SK-N-SH (cell line): Measurements from ENCODE around the gene PAFAH1B1. TPM values are rescaled to one million over a fixed set of nuclear protein-coding genes. Genes with fewer than 3 reads are reported as not detected.

Experiments used
- CTCF ChIA-PET: fragments of 300-600, 350-600 bp; formaldehyde crosslinking; extraction: SDS; loops from one replicate; lab custom pipeline; 2021; lab: Yijun Ruan, JAX
- POLR2A ChIA-PET: fragments of 350-600 bp; sonication (Branson Sonifier 250); formaldehyde crosslinking; extraction: SDS; loops from one replicate; lab custom pipeline; 2020; ENCODE audit warnings: antibody characterized with exemption, inconsistent platforms; lab: Yijun Ruan, JAX
- DNase-seq: peaks from one replicate; pipeline ENCODE4 v3.0.0; 2012
- H2AFZ ChIP-seq: fragments of 200-600 bp; sonication (generic); 2 replicates; pipeline ENCODE4 v1.8.1; 2016; ENCODE audit warnings: antibody characterized with exemption, mild to moderate bottlenecking, low read depth
- H3F3A ChIP-seq: fragments of 200-600 bp; sonication (generic); replicated peaks from 2 replicates; pipeline ENCODE3; 2016; ENCODE audit warnings: antibody characterized with exemption, mild to moderate bottlenecking; ENCODE audit not compliant: insufficient read depth
- H3K27ac ChIP-seq, 2 experiments: fragments of 200-500 bp in 1 of 2; fragments of 200-600 bp in 1 of 2; sonication (Bioruptor generic) in 1 of 2; sonication (generic), shearing (Covaris generic) in 1 of 2; 2 replicates each; pipeline versions ENCODE4 v1.5.1 to v1.6.1; 2014 to 2016; ENCODE audit warnings: low read depth in 2 of 2, inconsistent platforms in 1 of 2, low read length in 1 of 2, mild to moderate bottlenecking in 1 of 2, mixed read lengths in 1 of 2
- H3K27me3 ChIP-seq: fragments of 200-600 bp; sonication (generic), shearing (Covaris generic); 2 replicates; pipeline ENCODE4 v1.6.1; 2016; ENCODE audit warnings: mixed run types; ENCODE audit not compliant: insufficient read depth
- H3K36me3 ChIP-seq, 2 experiments: fragments of 200-500 bp in 1 of 2; fragments of 200-600 bp in 1 of 2; sonication (Bioruptor generic) in 1 of 2; sonication (generic) in 1 of 2; replicated peaks in 1 of 2; 2 replicates each; pipeline versions ENCODE3 to v1.5.1; 2014 to 2016; ENCODE audit warnings: low read length in 1 of 2, mild to moderate bottlenecking in 1 of 2; ENCODE audit not compliant: insufficient read depth in 2 of 2, control insufficient read depth in 1 of 2
- H3K4me1 ChIP-seq, 2 experiments: fragments of 200-500 bp in 1 of 2; fragments of 200-600 bp in 1 of 2; sonication (Bioruptor generic) in 1 of 2; sonication (generic), shearing (Covaris generic) in 1 of 2; 2 replicates each; pipeline versions ENCODE4 v1.5.1 to v1.6.1; 2014 to 2016; ENCODE audit warnings: low read depth in 1 of 2, low read length in 1 of 2, mixed run types in 1 of 2; ENCODE audit not compliant: insufficient read depth in 2 of 2, control insufficient read depth in 1 of 2
- H3K4me2 ChIP-seq: fragments of 200-600 bp; sonication (generic), shearing (Covaris generic); 2 replicates; pipeline ENCODE4 v1.6.1; 2017; ENCODE audit warnings: mixed run types
- H3K4me3 ChIP-seq, 2 experiments: fragments of 200-500 bp in 1 of 2; fragments of 200-600 bp in 1 of 2; sonication (Bioruptor generic) in 1 of 2; sonication (generic), shearing (Covaris generic) in 1 of 2; 2 replicates each; pipeline versions ENCODE4 v1.5.1 to v1.8.1; 2014 to 2016; ENCODE audit warnings: low read depth in 2 of 2, inconsistent platforms in 1 of 2, low read length in 1 of 2, mild to moderate bottlenecking in 1 of 2, mixed read lengths in 1 of 2, moderate library complexity in 1 of 2
- H3K79me2 ChIP-seq: fragments of 200-600 bp; sonication (generic); 2 replicates; pipeline ENCODE4 v1.8.1; 2017; ENCODE audit warnings: mild to moderate bottlenecking; ENCODE audit not compliant: insufficient read depth
- H3K9ac ChIP-seq: fragments of 200-600 bp; sonication (generic); 2 replicates; pipeline ENCODE4 v1.6.1; 2017; ENCODE audit warnings: mixed run types
- H3K9me2 ChIP-seq: fragments of 200-600 bp; sonication (generic); 2 replicates; pipeline ENCODE4 v1.6.1; 2017; ENCODE audit warnings: mixed run types
- H3K9me3 ChIP-seq: fragments of 200-600 bp; sonication (generic); 2 replicates; pipeline ENCODE4 v1.6.1; 2017; ENCODE audit warnings: mixed run types, mild to moderate bottlenecking, moderate library complexity
- H4K20me1 ChIP-seq: fragments of 200-600 bp; sonication (generic); 2 replicates; pipeline ENCODE4 v1.6.1; 2017; ENCODE audit warnings: mild to moderate bottlenecking, mixed run types; ENCODE audit not compliant: insufficient read depth
- CHD2 ChIP-seq: fragments of 150-350 bp; IDR thresholded peaks from 2 replicates; pipeline ENCODE4 v1.6.1; 2018; ENCODE audit warnings: low read length; ENCODE audit not compliant: partially characterized antibody
- CTCF ChIP-seq: fragments of 200-600 bp; sonication (generic); IDR thresholded peaks from 2 replicates; pipeline ENCODE4 v1.6.1; 2017; ENCODE audit warnings: antibody characterized with exemption, mild to moderate bottlenecking, moderate library complexity
- EP300 ChIP-seq, 2 experiments: IDR thresholded peaks; 2 replicates each; pipeline versions ENCODE4 v1.4.0 to v1.6.1; 2012; ENCODE audit warnings: borderline replicate concordance in 1 of 2, low read depth in 1 of 2, low read length in 1 of 2
- FOXJ3 ChIP-seq: sonication (generic); formaldehyde crosslinking; IDR thresholded peaks from 2 replicates; pipeline ENCODE4 v1.5.1; 2020; ENCODE audit warnings: mild to moderate bottlenecking, missing genetic modification reagents
- FOXM1 ChIP-seq: IDR thresholded peaks from 2 replicates; pipeline ENCODE4 v1.4.0; 2012; ENCODE audit warnings: low read depth, mild to moderate bottlenecking
- GABPA ChIP-seq: IDR thresholded peaks from 2 replicates; pipeline ENCODE4 v1.4.0; 2012; ENCODE audit warnings: low read depth, mild to moderate bottlenecking
- GATA2 ChIP-seq: sonication (generic); formaldehyde crosslinking; IDR thresholded peaks from 2 replicates; pipeline ENCODE4 v1.5.0; 2020; ENCODE audit warnings: mild to moderate bottlenecking, missing genetic modification reagents
- MXI1 ChIP-seq: IDR thresholded peaks from 2 replicates; pipeline ENCODE4 v1.6.1; 2012; ENCODE audit warnings: mild to moderate bottlenecking, low read depth, low read length, improper control_type of control experiment
- NFIC ChIP-seq: IDR thresholded peaks from 2 replicates; pipeline ENCODE4 v1.4.0; 2012; ENCODE audit warnings: borderline replicate concordance
- POLR2AphosphoS5 ChIP-seq: IDR thresholded peaks from 2 replicates; pipeline ENCODE4 v1.6.1; 2012; ENCODE audit warnings: low read depth, low read length
- RAD21 ChIP-seq: IDR thresholded peaks from 2 replicates; pipeline ENCODE4 v1.6.1; 2012; ENCODE audit warnings: mild to moderate bottlenecking, low read length
- RCOR1 ChIP-seq: fragments of 150-350 bp; IDR thresholded peaks from 2 replicates; pipeline ENCODE4 v1.6.1; 2017; ENCODE audit warnings: antibody characterized with exemption, low read length
- RXRA ChIP-seq: IDR thresholded peaks from 2 replicates; pipeline ENCODE4 v1.4.0; 2012; ENCODE audit warnings: low read depth, mild to moderate bottlenecking, borderline replicate concordance
- SIN3A ChIP-seq: IDR thresholded peaks from 2 replicates; pipeline ENCODE4 v1.6.1; 2012; ENCODE audit warnings: low read depth, mild to moderate bottlenecking, low read length, moderate library complexity, borderline replicate concordance
- SMC3 ChIP-seq: IDR thresholded peaks from 2 replicates; pipeline ENCODE4 v1.6.1; 2012; ENCODE audit warnings: low read depth, low read length, improper control_type of control experiment
- TAF1 ChIP-seq: IDR thresholded peaks from 2 replicates; pipeline ENCODE4 v1.6.1; 2012; ENCODE audit warnings: low read depth, mild to moderate bottlenecking, low read length, moderate library complexity, borderline replicate concordance
- YY1 ChIP-seq: IDR thresholded peaks from 2 replicates; pipeline ENCODE4 v1.4.0; 2012; ENCODE audit warnings: low read depth, mild to moderate bottlenecking
- WGBS: methylation state at CpG from one replicate; pipeline ENCODE4 v1.1.6; 2017; ENCODE audit warnings: low lambda C conversion rate; 5-methylcytosine and 5-hydroxymethylcytosine counted together
- polyA plus RNA-seq, 3 experiments: library from polyadenylated mRNA; depleted of rRNA; stranded (reverse); fragments of >200 nt; gene quantifications; 2 replicates each; pipeline ENCODE4 v1.2.3, GENCODE V29; 2012
- TF ChIP-seq, protein P1 (sequence below): fragments of 150-350 bp; IDR thresholded peaks from 2 replicates; pipeline ENCODE4 v1.6.1; 2017; ENCODE audit warnings: antibody characterized with exemption, low read length, low read depth, borderline replicate concordance
- TF ChIP-seq, protein P2 (sequence below): IDR thresholded peaks from 2 replicates; pipeline ENCODE4 v1.4.0; 2012; ENCODE audit warnings: low read depth
- TF ChIP-seq, protein P3 (sequence below): IDR thresholded peaks from 2 replicates; pipeline ENCODE4 v1.4.0; 2012; ENCODE audit warnings: low read depth, borderline replicate concordance

The PAFAH1B1 gene
- polyA plus RNA-seq, 1 of the 3 experiments (the other 2 are of a cell fraction) = 37.3 TPM

GRCh38 chr17:2722611-2723010, 129.2 kb downstream of the PAFAH1B1 start:
- Histone ChIP-seq H3K27me3 (no peaks in the 10 kb centered on the region), H3K4me2 (no peak overlapping the region), H3F3A (no peaks in the 10 kb centered on the region), H4K20me1 (no peaks in the 10 kb centered on the region), H3K9me3 (no peaks in the 10 kb centered on the region), H3K9me2 (no peaks in the 10 kb centered on the region), H3K9ac (no peak overlapping the region), H3K4me1 (no peaks in the 10 kb centered on the region), H3K4me3 (no peak overlapping the region), H3K36me3 (no peaks in the 10 kb centered on the region), H3K27ac (no peak overlapping the region), H2AFZ (no peak overlapping the region), H3K79me2 (no peaks in the 10 kb centered on the region)
- 72% methylated on average over 10 of the region's 10 CpGs for WGBS
- TF ChIP-seq RXRA (no peak), CHD2 (no peak), CTCF (no peak), FOXJ3 (no peak), GABPA (no peak), EP300 (IDR thresholded peaks at IDR 0.05; ENCODE audit: borderline replicate concordance in 1 of 2, low read depth in 1 of 2, low read length in 1 of 2) (no peak), RCOR1 (no peak), POLR2AphosphoS5 (no peak), YY1 (no peak), GATA2 (CRISPR knock-in tag) (no peak), SMC3 (no peak), FOXM1 (no peak), SIN3A (no peak), RAD21 (no peak), TAF1 (no peak), NFIC (no peak), MXI1 (no peak)
- TF ChIP-seq, protein P1, sequence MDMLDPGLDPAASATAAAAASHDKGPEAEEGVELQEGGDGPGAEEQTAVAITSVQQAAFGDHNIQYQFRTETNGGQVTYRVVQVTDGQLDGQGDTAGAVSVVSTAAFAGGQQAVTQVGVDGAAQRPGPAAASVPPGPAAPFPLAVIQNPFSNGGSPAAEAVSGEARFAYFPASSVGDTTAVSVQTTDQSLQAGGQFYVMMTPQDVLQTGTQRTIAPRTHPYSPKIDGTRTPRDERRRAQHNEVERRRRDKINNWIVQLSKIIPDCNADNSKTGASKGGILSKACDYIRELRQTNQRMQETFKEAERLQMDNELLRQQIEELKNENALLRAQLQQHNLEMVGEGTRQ = no peak
- TF ChIP-seq, protein P2, sequence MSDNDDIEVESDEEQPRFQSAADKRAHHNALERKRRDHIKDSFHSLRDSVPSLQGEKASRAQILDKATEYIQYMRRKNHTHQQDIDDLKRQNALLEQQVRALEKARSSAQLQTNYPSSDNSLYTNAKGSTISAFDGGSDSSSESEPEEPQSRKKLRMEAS = no peak
- TF ChIP-seq, protein P3, sequence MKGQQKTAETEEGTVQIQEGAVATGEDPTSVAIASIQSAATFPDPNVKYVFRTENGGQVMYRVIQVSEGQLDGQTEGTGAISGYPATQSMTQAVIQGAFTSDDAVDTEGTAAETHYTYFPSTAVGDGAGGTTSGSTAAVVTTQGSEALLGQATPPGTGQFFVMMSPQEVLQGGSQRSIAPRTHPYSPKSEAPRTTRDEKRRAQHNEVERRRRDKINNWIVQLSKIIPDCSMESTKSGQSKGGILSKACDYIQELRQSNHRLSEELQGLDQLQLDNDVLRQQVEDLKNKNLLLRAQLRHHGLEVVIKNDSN = no peak
- POLR2A ChIA-PET = no interaction called here
- DNase-seq = no peak
- CTCF ChIA-PET = interaction anchor here (1.2 kb wide), 1 partner anchor 16 kb away, joined by 3 read pairs; no protein-coding TSS in a partner anchor
